IMR-90 (cell line): ENCODE results near the gene GZMA. TPM values are rescaled to one million over a fixed set of nuclear protein-coding genes. Genes with fewer than 3 reads are reported as not detected.

Source experiments
- ATAC-seq: fragments of 200-7000 bp; cut with Tn5 transposase; 2 replicates; pipeline ENCODE4 v1.9.1; 2020; ENCODE audit warnings: low read depth, mild to moderate bottlenecking, moderate library complexity
- BruUV-seq: library from RNA; stranded (reverse); fragments of 400-500 nt; replicated peaks from 2 replicates; lab custom pipeline; 2021; lab: Mats Ljungman, UMichigan
- CTCF ChIA-PET: fragments of 300-600 bp; formaldehyde crosslinking; extraction: SDS; loops from one replicate; lab custom pipeline; 2021; ENCODE audit warnings: antibody characterized with exemption; lab: Yijun Ruan, JAX
- POLR2A ChIA-PET: fragments of 300-600 bp; sonication (Branson Sonifier 250); formaldehyde crosslinking; loops from one replicate; lab custom pipeline; 2022; ENCODE audit warnings: antibody characterized with exemption; ENCODE audit not compliant: unreplicated experiment; lab: Charles Lee
- DNase-seq: peaks from one replicate; pipeline ENCODE4 v3.0.0; 2013
- H2AFZ ChIP-seq: replicated peaks from 2 replicates; pipeline ENCODE3; 2013; ENCODE audit warnings: low read length, mild to moderate bottlenecking; ENCODE audit not compliant: poor library complexity
- H2AK5ac ChIP-seq: 2 replicates; pipeline ENCODE4 v1.6.1; 2013; ENCODE audit warnings: low read depth, low read length, inconsistent platforms
- H2AK9ac ChIP-seq: replicated peaks from 2 replicates; pipeline ENCODE3; 2013; ENCODE audit warnings: mild to moderate bottlenecking, low read depth, low read length, moderate library complexity; ENCODE audit not compliant: poor library complexity
- H2BK120ac ChIP-seq: 2 replicates; pipeline ENCODE4 v1.6.1; 2013; ENCODE audit warnings: low read depth, low read length, inconsistent platforms
- H2BK15ac ChIP-seq: 3 replicates; pipeline ENCODE4 v1.6.1; 2013; ENCODE audit warnings: low read depth, low read length, inconsistent platforms
- H2BK20ac ChIP-seq: 2 replicates; pipeline ENCODE4 v1.6.1; 2013; ENCODE audit warnings: low read depth, mild to moderate bottlenecking, inconsistent platforms, low read length, moderate library complexity
- H2BK5ac ChIP-seq: 2 replicates; pipeline ENCODE4 v1.6.1; 2013; ENCODE audit warnings: mild to moderate bottlenecking, low read depth, low read length, inconsistent platforms; ENCODE audit not compliant: poor library complexity, severe bottlenecking
- H3K14ac ChIP-seq: replicated peaks from 2 replicates; pipeline ENCODE4 v1.6.1; 2013; ENCODE audit warnings: low read depth, low read length, inconsistent platforms
- H3K18ac ChIP-seq: 2 replicates; pipeline ENCODE4 v1.6.1; 2013; ENCODE audit warnings: low read depth, low read length, control low read depth
- H3K23ac ChIP-seq: 2 replicates; pipeline ENCODE4 v1.6.1; 2013; ENCODE audit warnings: low read depth, low read length, inconsistent platforms
- H3K27ac ChIP-seq: 2 replicates; pipeline ENCODE4 v1.5.1; 2013; ENCODE audit warnings: mild to moderate bottlenecking, control low read depth, low read length; ENCODE audit not compliant: insufficient read depth
- H3K27me3 ChIP-seq: 2 replicates; pipeline ENCODE4 v1.6.1; 2013; ENCODE audit warnings: low read length; ENCODE audit not compliant: control insufficient read depth, insufficient read depth
- H3K36me3 ChIP-seq: 2 replicates; pipeline ENCODE4 v1.6.1; 2013; ENCODE audit warnings: low read length, mixed read lengths; ENCODE audit not compliant: control insufficient read depth, insufficient read depth
- H3K4ac ChIP-seq: 2 replicates; pipeline ENCODE4 v1.6.1; 2013; ENCODE audit warnings: low read depth, low read length, inconsistent platforms
- H3K4me1 ChIP-seq: 2 replicates; pipeline ENCODE4 v1.6.1; 2013; ENCODE audit warnings: low read length, mixed read lengths; ENCODE audit not compliant: control insufficient read depth, insufficient read depth
- H3K4me2 ChIP-seq: 2 replicates; pipeline ENCODE4 v1.6.1; 2013; ENCODE audit warnings: low read depth, mild to moderate bottlenecking, control low read depth, low read length, moderate library complexity
- H3K4me3 ChIP-seq: 2 replicates; pipeline ENCODE4 v1.5.1; 2013; ENCODE audit warnings: low read depth, mild to moderate bottlenecking, control low read depth, low read length, moderate library complexity; ENCODE audit not compliant: insufficient read depth
- H3K56ac ChIP-seq: 2 replicates; pipeline ENCODE4 v1.6.1; 2013; ENCODE audit warnings: low read length, inconsistent platforms; ENCODE audit not compliant: insufficient read depth; ENCODE audit errors: extremely low read depth
- H3K79me1 ChIP-seq, 2 experiments: 2 replicates each; pipeline ENCODE4 v1.6.1; 2013; ENCODE audit warnings: low read length in 2 of 2, inconsistent platforms in 1 of 2, low read depth in 1 of 2
- H3K9ac ChIP-seq: 2 replicates; pipeline ENCODE4 v1.6.1; 2013; ENCODE audit warnings: low read depth, low read length, control low read depth
- H3K9me1 ChIP-seq: 2 replicates; pipeline ENCODE4 v1.6.1; 2013; ENCODE audit warnings: low read length, inconsistent platforms; ENCODE audit not compliant: insufficient read depth
- H3K9me3 ChIP-seq: 2 replicates; pipeline ENCODE4 v1.6.1; 2013; ENCODE audit warnings: low read length; ENCODE audit not compliant: control insufficient read depth, insufficient read depth
- H4K20me1 ChIP-seq: 2 replicates; pipeline ENCODE4 v1.6.1; 2013; ENCODE audit warnings: low read length, inconsistent platforms; ENCODE audit not compliant: insufficient read depth
- H4K5ac ChIP-seq: 2 replicates; pipeline ENCODE4 v1.6.1; 2013; ENCODE audit warnings: mild to moderate bottlenecking, low read depth, low read length, control low read depth
- H4K8ac ChIP-seq, 2 experiments: 2 replicates each; pipeline ENCODE4 v1.6.1; 2013; ENCODE audit warnings: low read depth in 2 of 2, low read length in 2 of 2, control low read depth in 1 of 2, inconsistent platforms in 1 of 2
- H4K91ac ChIP-seq: 2 replicates; pipeline ENCODE4 v1.6.1; 2013; ENCODE audit warnings: low read depth, low read length, inconsistent platforms; ENCODE audit not compliant: insufficient read depth
- BHLHE40 ChIP-seq: fragments of 150-350 bp; IDR thresholded peaks from 2 replicates; pipeline ENCODE4 v1.6.1; 2016; ENCODE audit warnings: mild to moderate bottlenecking, low read depth, low read length
- FOS ChIP-seq: fragments of 150-350 bp; IDR thresholded peaks from 2 replicates; pipeline ENCODE4 v1.6.1; 2016; ENCODE audit warnings: low read depth, low read length
- RCOR1 ChIP-seq: IDR thresholded peaks from 2 replicates; pipeline ENCODE4 v1.6.1; 2012; ENCODE audit warnings: mild to moderate bottlenecking, low read length, improper control_type of control experiment; ENCODE audit not compliant: insufficient replicate concordance
- RFX5 ChIP-seq: IDR thresholded peaks from 2 replicates; pipeline ENCODE4 v1.8.0; 2012; ENCODE audit warnings: low read depth, mild to moderate bottlenecking, low read length, moderate library complexity
- WGBS, 2 experiments: methylation state at CpG; one replicate each; pipeline versions ENCODE4 v1.1.5 to v1.1.7; 2013; ENCODE audit warnings: missing lambda C conversion rate in 2 of 2; ENCODE audit not compliant: insufficient read length in 1 of 2; ENCODE audit errors: extremely low coverage in 2 of 2; 5-methylcytosine and 5-hydroxymethylcytosine counted together
- dilution Hi-C: fragments of 300-500 bp; cut with HindIII; formaldehyde crosslinking; loops from one replicate; pipeline ENCODE4 v1.14.3; 2018; ENCODE audit warnings: low sequenced_read_pairs; ENCODE audit not compliant: unreplicated experiment
- in situ Hi-C: fragments of 300-500 bp; cut with MboI; formaldehyde crosslinking; loops from 3 replicates; pipeline ENCODE4 v1.14.3; 2019; ENCODE audit warnings: low sequenced_read_pairs, inconsistent platforms, mixed read lengths
- intact Hi-C: fragments of 100-400 bp; cut with micrococcal nuclease; formaldehyde crosslinking; loops from 2 replicates; pipeline ENCODE4 v1.10.0; 2022
- polyA plus RNA-seq, 3 experiments: library from polyadenylated mRNA; depleted of rRNA; stranded (reverse); fragments of >200 nt; gene quantifications; 2 replicates each; pipeline ENCODE4 v1.2.3, GENCODE V29; 2012; ENCODE audit warnings: low replicate concordance in 1 of 3
- total RNA-seq: library from RNA; depleted of rRNA; stranded (reverse); fragments of >200 nt; gene quantifications from 2 replicates; pipeline ENCODE4 v1.2.3, GENCODE V29; 2012
- TF ChIP-seq, protein P1 (sequence below): fragments of 150-350 bp; IDR thresholded peaks from 2 replicates; pipeline ENCODE4 v1.6.1; 2016; ENCODE audit warnings: low read depth, mild to moderate bottlenecking, low read length, moderate library complexity, borderline replicate concordance

GZMA gene
- total and polyA plus RNA-seq, 2 of the 4 experiments (the other 2 are of a cell fraction): not detected

DNA sequence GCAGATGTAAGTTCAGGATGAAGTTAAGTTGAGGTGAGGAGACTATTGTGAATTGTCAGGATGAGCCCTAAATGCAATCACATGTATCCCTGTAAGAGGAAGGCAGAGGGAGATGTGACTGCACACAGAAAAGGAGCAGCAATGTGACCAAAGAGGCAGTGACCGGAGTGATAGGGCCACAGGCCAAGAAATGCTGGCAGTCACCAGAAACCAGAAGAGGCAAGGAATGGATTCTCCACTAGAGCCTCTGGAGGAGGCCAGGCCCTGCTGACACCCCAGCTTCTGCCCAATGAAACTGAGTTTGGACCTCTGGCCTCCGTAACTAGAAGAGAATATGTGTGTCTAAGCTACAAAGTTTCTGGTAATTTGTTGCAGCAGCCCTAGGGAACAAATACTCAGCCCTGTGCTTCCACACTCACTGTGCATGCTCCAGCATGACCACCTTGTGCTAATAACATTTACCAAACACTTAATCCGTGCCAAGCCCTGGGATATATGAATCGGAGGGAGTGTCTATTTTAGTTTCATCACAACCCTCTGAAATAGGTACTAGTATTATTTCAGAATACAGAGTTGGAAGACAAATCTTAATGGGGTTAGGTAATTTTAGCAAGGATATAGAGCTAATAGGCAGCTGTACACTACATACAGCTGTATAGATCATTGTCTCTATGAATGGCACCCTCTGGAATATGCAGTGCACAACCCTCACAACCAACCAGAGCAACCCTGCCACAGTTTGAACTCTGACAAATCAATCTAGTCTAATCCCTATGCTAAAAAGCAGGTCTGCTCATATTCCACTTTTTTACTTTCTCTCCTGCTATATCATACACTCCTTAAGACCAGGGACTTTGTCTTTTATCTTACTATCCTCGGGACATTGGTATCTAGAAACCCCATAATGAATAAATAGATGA is 49.7 kb downstream of the GZMA start (continued):
- no peak for TF ChIP-seq RFX5
- TF ChIP-seq, protein P1, sequence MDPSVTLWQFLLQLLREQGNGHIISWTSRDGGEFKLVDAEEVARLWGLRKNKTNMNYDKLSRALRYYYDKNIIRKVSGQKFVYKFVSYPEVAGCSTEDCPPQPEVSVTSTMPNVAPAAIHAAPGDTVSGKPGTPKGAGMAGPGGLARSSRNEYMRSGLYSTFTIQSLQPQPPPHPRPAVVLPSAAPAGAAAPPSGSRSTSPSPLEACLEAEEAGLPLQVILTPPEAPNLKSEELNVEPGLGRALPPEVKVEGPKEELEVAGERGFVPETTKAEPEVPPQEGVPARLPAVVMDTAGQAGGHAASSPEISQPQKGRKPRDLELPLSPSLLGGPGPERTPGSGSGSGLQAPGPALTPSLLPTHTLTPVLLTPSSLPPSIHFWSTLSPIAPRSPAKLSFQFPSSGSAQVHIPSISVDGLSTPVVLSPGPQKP: no peak

DNA sequence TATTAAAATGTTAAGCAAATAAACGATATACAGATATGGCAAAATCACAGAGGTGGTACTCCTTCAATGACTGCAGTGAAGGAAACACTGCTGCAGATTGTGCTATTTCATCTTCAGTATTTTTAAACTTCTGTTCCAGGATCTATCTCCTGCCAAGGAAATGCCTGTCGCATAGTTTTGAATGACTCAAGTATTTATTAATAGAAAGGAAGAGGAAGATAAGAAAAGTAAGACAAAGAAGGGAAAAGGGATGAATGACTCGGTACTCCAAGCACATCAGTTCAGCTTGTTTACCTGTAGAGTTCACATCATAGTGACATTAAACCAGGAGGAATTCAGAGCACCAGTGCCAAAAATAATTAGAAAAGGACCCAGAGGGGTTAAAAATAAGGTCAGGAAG is 52.4 kb downstream of the GZMA start:
- no peak overlapping the region for H3K4me3 ChIP-seq
- no peak overlapping the region for H3K4ac ChIP-seq
- H3K9me3 ChIP-seq: no peaks in the 10 kb centered on the region
- H3K36me3 ChIP-seq: no peaks in the 10 kb centered on the region
- H2BK120ac ChIP-seq: peak overlapping the region; percentile 95; the same call in 1 of the 2 replicates
- POLR2A ChIA-PET: no interaction called here
- H4K91ac ChIP-seq: no peak overlapping the region
- ATAC-seq: peak; percentile 36; the same call in 1 of the 2 replicates
- no peak overlapping the region for H4K5ac ChIP-seq
- H3K56ac ChIP-seq: no peak overlapping the region
- H4K20me1 ChIP-seq: no peaks in the 10 kb centered on the region
- 0 out of 4 replicates have a peak, but pooled peaks cover 0 to 8% of the 10 kb centered on the region in 2 experiments for H3K79me1 ChIP-seq
- H2AK5ac ChIP-seq: no peak overlapping the region
- WGBS, 2 experiments: no CpG with 5 or more reads among the region's 3 CpGs
- peak overlapping the region; percentile 37; the same call in 1 of the 2 replicates for H3K23ac ChIP-seq
- CTCF ChIA-PET: no interaction called here
- no peak overlapping the region for H3K4me2 ChIP-seq
- 0 out of 3 replicates have a peak overlapping the region, but pooled peaks have one; percentile 97 for H2BK15ac ChIP-seq
- H3K14ac ChIP-seq: no peak overlapping the region
- H2BK5ac ChIP-seq: peak overlapping the region; percentile 38
- no peak for TF ChIP-seq BHLHE40
- no peak for TF ChIP-seq RCOR1
- 0 out of 2 replicates have a peak, but pooled peaks have one; percentile 18 for TF ChIP-seq FOS
- peak; percentile 80 for DNase-seq
- H3K27me3 ChIP-seq: no peaks in the 10 kb centered on the region
- no TSS peak for BruUV-seq
- peaks cover 11% of the 10 kb centered on the region for H3K9me1 ChIP-seq
- H4K8ac ChIP-seq: no peak overlapping the region
- intact Hi-C loops (loop anchor here (5.0 kb wide), 1 partner anchor 413 kb away; no protein-coding TSS in a partner anchor), in situ Hi-C loops (loop anchor here (5.0 to 25.0 kb wide), 3 partner anchors 248 to 630 kb away; no protein-coding TSS in a partner anchor), dilution Hi-C loops (no loop called here)
- H3K27ac ChIP-seq: no peak overlapping the region
- H2BK20ac ChIP-seq: peak overlapping the region; percentile 88; the same call in 1 of the 2 replicates
- no peak overlapping the region for H3K9ac ChIP-seq
- no peak overlapping the region for H2AFZ ChIP-seq
- H3K4me1 ChIP-seq: peaks cover 9% of the 10 kb centered on the region
- no peak overlapping the region for H2AK9ac ChIP-seq
- H3K18ac ChIP-seq: no peak overlapping the region
